Vagina (tissue), 2 donors: ENCODE results near the gene SENP6. TPM values are rescaled to one million over a fixed set of nuclear protein-coding genes. Genes with fewer than 3 reads are reported as not detected.

Experiments used
- DNase-seq, 2 donors: peaks; one replicate each; pipeline ENCODE4 v3.0.0-alpha.2; 2017; ENCODE audit errors: extremely low spot score in 2 of 2
- H3K27ac ChIP-seq: fragments of 200-600 bp; sonication (generic); one replicate; pipeline ENCODE4 v1.5.1; 2019
- H3K27me3 ChIP-seq: fragments of 200-600 bp; sonication (generic); one replicate; pipeline ENCODE4 v1.5.1; 2019
- H3K36me3 ChIP-seq, 2 donors: fragments of 200-600 bp; sonication (generic); one replicate each; pipeline ENCODE4 v1.5.1; 2017 to 2019
- H3K4me1 ChIP-seq: fragments of 200-600 bp; sonication (generic); one replicate; pipeline ENCODE4 v1.5.1; 2019
- H3K4me3 ChIP-seq, 2 donors: fragments of 200-600 bp; sonication (generic); 1 replicate in 1 of 2; 2 replicates in 1 of 2; pipeline ENCODE4 v1.5.1; 2016 to 2019
- H3K9me3 ChIP-seq: fragments of 200-600 bp; sonication (generic); one replicate; pipeline ENCODE4 v1.5.1; 2019
- POLR2A ChIP-seq, 2 donors: fragments of 450-650 bp; IDR thresholded peaks; one replicate each; pipeline ENCODE4 v1.6.1; 2017; ENCODE audit warnings: antibody characterized with exemption in 2 of 2, mild to moderate bottlenecking in 2 of 2, moderate library complexity in 2 of 2
- POLR2AphosphoS5 ChIP-seq, 2 donors: sonication (generic); formaldehyde crosslinking; IDR thresholded peaks; one replicate each; pipeline ENCODE4 v1.9.0; 2017; ENCODE audit warnings: antibody characterized with exemption in 2 of 2, mild to moderate bottlenecking in 2 of 2, low read depth in 1 of 2; ENCODE audit not compliant: insufficient read depth in 1 of 2
- intact Hi-C: fragments of 100-400 bp; cut with DNase I; formaldehyde crosslinking; loops from one replicate; pipeline ENCODE4 v1.15.1; 2023
- total RNA-seq: library from RNA; depleted of rRNA; stranded (reverse); fragments of >200 nt; gene quantifications from one replicate; pipeline ENCODE4 v1.2.3, GENCODE V29; 2016
- TF ChIP-seq, protein P1 (sequence below), 3 experiments: fragments of 450-650 bp in 2 of 3; fragments of 200-600 bp in 1 of 3; sonication (generic) in 1 of 3; IDR thresholded peaks; one replicate each; pipeline ENCODE4 v1.5.1; 2017 to 2019; ENCODE audit warnings: antibody characterized with exemption in 3 of 3, mild to moderate bottlenecking in 2 of 3, moderate library complexity in 2 of 3

Gene SENP6
- total RNA-seq, 1 donor from 2014 or later = 78.8 TPM

GRCh38 chr6:75600768-75601167, 912 bp upstream of the SENP6 start:
- H3K36me3 ChIP-seq = no peaks in the 10 kb centered on the region
- TF ChIP-seq POLR2AphosphoS5 (IDR thresholded peaks at IDR 0.05; ENCODE audit: insufficient read depth in 1 of 2, low read depth in 1 of 2) (no peak), POLR2A (IDR thresholded peaks at IDR 0.05) (no peak)
- TF ChIP-seq, protein P1, sequence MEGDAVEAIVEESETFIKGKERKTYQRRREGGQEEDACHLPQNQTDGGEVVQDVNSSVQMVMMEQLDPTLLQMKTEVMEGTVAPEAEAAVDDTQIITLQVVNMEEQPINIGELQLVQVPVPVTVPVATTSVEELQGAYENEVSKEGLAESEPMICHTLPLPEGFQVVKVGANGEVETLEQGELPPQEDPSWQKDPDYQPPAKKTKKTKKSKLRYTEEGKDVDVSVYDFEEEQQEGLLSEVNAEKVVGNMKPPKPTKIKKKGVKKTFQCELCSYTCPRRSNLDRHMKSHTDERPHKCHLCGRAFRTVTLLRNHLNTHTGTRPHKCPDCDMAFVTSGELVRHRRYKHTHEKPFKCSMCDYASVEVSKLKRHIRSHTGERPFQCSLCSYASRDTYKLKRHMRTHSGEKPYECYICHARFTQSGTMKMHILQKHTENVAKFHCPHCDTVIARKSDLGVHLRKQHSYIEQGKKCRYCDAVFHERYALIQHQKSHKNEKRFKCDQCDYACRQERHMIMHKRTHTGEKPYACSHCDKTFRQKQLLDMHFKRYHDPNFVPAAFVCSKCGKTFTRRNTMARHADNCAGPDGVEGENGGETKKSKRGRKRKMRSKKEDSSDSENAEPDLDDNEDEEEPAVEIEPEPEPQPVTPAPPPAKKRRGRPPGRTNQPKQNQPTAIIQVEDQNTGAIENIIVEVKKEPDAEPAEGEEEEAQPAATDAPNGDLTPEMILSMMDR (IDR thresholded peaks at IDR 0.05) = no peak
- intact Hi-C loops = no loop called here
- no peaks in the 10 kb centered on the region for H3K9me3 ChIP-seq
- H3K27me3 ChIP-seq = no peaks in the 10 kb centered on the region
- peak overlapping the region; percentile 99 for H3K27ac ChIP-seq
- peaks cover 47% of the 10 kb centered on the region for H3K4me1 ChIP-seq
- peak overlapping the region; percentile 70 to 86 for H3K4me3 ChIP-seq
- no peak for DNase-seq

GRCh38 chr6:75602246-75603105, 796 bp downstream of the SENP6 start:
- no peak for DNase-seq
- peak overlapping the region; percentile 99 for H3K27ac ChIP-seq
- H3K4me1 ChIP-seq = peaks cover 64% of the 10 kb centered on the region
- TF ChIP-seq, protein P1 (IDR thresholded peaks at IDR 0.05) = no peak
- TF ChIP-seq POLR2A (IDR thresholded peaks at IDR 0.05) (no peak), POLR2AphosphoS5 (IDR thresholded peaks at IDR 0.05; ENCODE audit: insufficient read depth in 1 of 2, low read depth in 1 of 2) (peak in 1 of 2 donors; percentile 35)
- no peaks in the 10 kb centered on the region for H3K9me3 ChIP-seq
- H3K27me3 ChIP-seq = no peaks in the 10 kb centered on the region
- no peaks in the 10 kb centered on the region for H3K36me3 ChIP-seq
- intact Hi-C loops = no loop called here
- peak overlapping the region; percentile 70 to 86 for H3K4me3 ChIP-seq

GRCh38 chr6:75603106-75603420, 1.4 kb downstream of the SENP6 start:
- intact Hi-C loops = no loop called here

DNA sequence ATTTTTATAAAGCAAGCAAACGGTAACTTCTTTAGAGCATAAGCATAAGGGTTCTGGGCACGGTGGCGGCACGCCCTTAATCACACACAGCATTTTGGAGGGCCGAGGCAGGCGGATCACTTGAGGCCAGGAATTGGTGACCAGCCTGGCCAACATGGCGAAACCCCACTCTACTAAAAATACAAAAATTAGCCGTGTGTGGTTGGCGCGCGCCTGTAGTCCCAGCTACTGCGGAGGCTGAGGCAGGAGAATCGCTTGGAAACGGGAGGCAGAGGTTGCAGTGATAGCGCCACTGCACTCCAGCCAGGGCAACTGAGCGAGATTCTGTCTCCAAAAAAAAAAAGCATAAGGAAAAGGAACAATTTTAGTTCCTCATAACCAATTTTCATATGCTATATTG, 2.6 kb downstream of the SENP6 start:
- Histone ChIP-seq H3K9me3 (no peaks in the 10 kb centered on the region), H3K36me3 (no peaks in the 10 kb centered on the region), H3K27ac (peak overlapping the region; percentile 99), H3K4me1 (peaks cover 78% of the 10 kb centered on the region), H3K4me3 (peak overlapping the region; percentile 70 to 86), H3K27me3 (no peaks in the 10 kb centered on the region)
- DNase-seq = no peak
- TF ChIP-seq, protein P1 (IDR thresholded peaks at IDR 0.05) = no peak
- TF ChIP-seq POLR2A (IDR thresholded peaks at IDR 0.05) (no peak), POLR2AphosphoS5 (IDR thresholded peaks at IDR 0.05; ENCODE audit: insufficient read depth in 1 of 2, low read depth in 1 of 2) (no peak)
- intact Hi-C loops = no loop called here

More at GRCh38 chr6:75603106-75603420, 1.4 kb downstream of the SENP6 start:
- no peak for DNase-seq
- Histone ChIP-seq H3K27me3 (no peaks in the 10 kb centered on the region), H3K9me3 (no peaks in the 10 kb centered on the region), H3K27ac (peak overlapping the region; percentile 99), H3K4me1 (peaks cover 66% of the 10 kb centered on the region), H3K4me3 (peak overlapping the region; percentile 70 to 86), H3K36me3 (no peaks in the 10 kb centered on the region)
- TF ChIP-seq POLR2A (IDR thresholded peaks at IDR 0.05) = no peak
- TF ChIP-seq, protein P1 (IDR thresholded peaks at IDR 0.05) = no peak
- TF ChIP-seq POLR2AphosphoS5 (IDR thresholded peaks at IDR 0.05; ENCODE audit: insufficient read depth in 1 of 2, low read depth in 1 of 2) = no peak

- intact Hi-C loops = no loop called here
- TF ChIP-seq, protein P1 (IDR thresholded peaks at IDR 0.05) = no peak
- TF ChIP-seq POLR2A (IDR thresholded peaks at IDR 0.05) (no peak), POLR2AphosphoS5 (IDR thresholded peaks at IDR 0.05; ENCODE audit: insufficient read depth in 1 of 2, low read depth in 1 of 2) (no peak)
- peaks cover 81% of the 10 kb centered on the region for H3K4me1 ChIP-seq
Observed at GRCh38 chr6:75605635-75606034, 4.0 kb downstream of the SENP6 start.

More at GRCh38 chr6:75605635-75606034, 4.0 kb downstream of the SENP6 start:
- H3K9me3 ChIP-seq = no peaks in the 10 kb centered on the region
- H3K27ac ChIP-seq = no peak overlapping the region
- no peak overlapping the region for H3K4me3 ChIP-seq
- no peaks in the 10 kb centered on the region for H3K27me3 ChIP-seq
- no peak for DNase-seq
- H3K36me3 ChIP-seq = no peaks in the 10 kb centered on the region
